Measurements from ENCODE around the gene PRR5L.

DNA sequence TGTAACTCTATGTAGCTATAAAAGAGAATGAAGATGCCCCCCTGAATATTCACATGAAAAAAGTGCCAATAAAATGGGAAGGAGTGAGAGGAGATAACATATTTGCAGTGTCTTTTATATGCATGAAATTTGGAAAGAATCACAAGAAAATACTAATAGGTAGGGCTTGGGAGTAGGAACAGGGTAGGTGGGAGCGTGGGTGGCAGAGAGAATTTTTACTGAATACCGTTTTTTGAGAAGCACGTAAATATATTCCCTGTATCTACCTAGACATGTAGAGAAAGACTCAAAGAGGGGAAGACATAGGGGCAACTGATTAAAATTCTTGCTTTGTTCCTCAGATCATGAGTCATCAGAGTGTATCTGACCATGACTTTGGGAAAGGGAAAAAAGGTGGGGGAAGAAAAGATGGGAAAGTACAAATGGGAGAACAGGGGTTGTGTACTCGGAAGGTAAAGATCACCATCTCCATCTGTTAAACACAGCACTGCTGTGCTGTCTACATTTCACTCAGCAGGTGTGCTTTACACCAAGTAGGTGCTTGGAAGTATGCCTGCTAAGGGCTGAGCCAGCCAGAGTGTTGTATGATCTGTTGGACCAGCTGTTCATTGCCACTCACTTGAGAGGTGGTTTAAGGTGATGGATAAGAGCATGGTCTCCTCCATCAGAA lies 16.0 kb downstream of the PRR5L start:
- TF ChIP-seq ZNF274 (IDR thresholded peaks at IDR 0.05; ENCODE audit: low read depth, low read length) (no peak), YY1 (IDR thresholded peaks at IDR 0.05; ENCODE audit: insufficient read depth, insufficient read length) (no peak)

All from NT2/D1 (cell line).